Gastroesophageal sphincter (tissue), 3 donors: ENCODE data around the gene TPRN.
"Not testable (repeated sequence)": the region's sequence is repeated elsewhere in the genome, so short reads cannot be mapped to it uniquely, and the experiment has no call there.

Experiments used
- EP300 ChIP-seq: sonication (generic); formaldehyde crosslinking; IDR thresholded peaks from one replicate; pipeline ENCODE4 v1.6.1; 2017; ENCODE audit warnings: antibody characterized with exemption, mild to moderate bottlenecking
- POLR2A ChIP-seq, 2 donors: fragments of 450-650 bp; IDR thresholded peaks; one replicate each; pipeline ENCODE4 v1.6.1; 2017; ENCODE audit warnings: antibody characterized with exemption in 2 of 2, mild to moderate bottlenecking in 2 of 2, moderate library complexity in 1 of 2
- TF ChIP-seq, protein P1 (sequence below), 4 experiments: fragments of 200-600 bp in 2 of 4; fragments of 450-650 bp in 2 of 4; sonication (generic) in 1 of 4; IDR thresholded peaks; one replicate each; pipeline ENCODE4 v1.5.1; 2017 to 2019; ENCODE audit warnings: antibody characterized with exemption in 4 of 4, mild to moderate bottlenecking in 2 of 4, moderate library complexity in 2 of 4

DNA sequence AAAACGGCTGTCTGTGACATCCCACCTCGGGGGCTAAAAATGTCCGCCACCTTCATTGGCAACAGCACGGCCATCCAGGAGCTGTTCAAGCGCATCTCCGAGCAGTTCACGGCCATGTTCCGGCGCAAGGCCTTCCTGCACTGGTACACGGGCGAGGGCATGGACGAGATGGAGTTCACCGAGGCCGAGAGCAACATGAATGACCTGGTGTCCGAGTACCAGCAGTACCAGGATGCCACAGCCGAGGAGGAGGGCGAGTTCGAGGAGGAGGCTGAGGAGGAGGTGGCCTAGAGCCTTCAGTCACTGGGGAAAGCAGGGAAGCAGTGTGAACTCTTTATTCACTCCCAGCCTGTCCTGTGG lies 42.7 kb upstream of the TPRN start:
- TF ChIP-seq, protein P1, sequence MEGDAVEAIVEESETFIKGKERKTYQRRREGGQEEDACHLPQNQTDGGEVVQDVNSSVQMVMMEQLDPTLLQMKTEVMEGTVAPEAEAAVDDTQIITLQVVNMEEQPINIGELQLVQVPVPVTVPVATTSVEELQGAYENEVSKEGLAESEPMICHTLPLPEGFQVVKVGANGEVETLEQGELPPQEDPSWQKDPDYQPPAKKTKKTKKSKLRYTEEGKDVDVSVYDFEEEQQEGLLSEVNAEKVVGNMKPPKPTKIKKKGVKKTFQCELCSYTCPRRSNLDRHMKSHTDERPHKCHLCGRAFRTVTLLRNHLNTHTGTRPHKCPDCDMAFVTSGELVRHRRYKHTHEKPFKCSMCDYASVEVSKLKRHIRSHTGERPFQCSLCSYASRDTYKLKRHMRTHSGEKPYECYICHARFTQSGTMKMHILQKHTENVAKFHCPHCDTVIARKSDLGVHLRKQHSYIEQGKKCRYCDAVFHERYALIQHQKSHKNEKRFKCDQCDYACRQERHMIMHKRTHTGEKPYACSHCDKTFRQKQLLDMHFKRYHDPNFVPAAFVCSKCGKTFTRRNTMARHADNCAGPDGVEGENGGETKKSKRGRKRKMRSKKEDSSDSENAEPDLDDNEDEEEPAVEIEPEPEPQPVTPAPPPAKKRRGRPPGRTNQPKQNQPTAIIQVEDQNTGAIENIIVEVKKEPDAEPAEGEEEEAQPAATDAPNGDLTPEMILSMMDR (IDR thresholded peaks at IDR 0.05), result not testable (repeated sequence)
- TF ChIP-seq EP300; POLR2A (IDR thresholded peaks at IDR 0.05): not testable (repeated sequence)
